Naive B cell (primary cell): Measurements from ENCODE around the gene CFAP157. TPM values are rescaled to one million over a fixed set of nuclear protein-coding genes. Genes with fewer than 3 reads are reported as not detected.

Experiments
- ATAC-seq, 2 donors: fragments of 150-1000 bp; cut with Tn5 transposase; 2 replicates each; pipeline ENCODE4 v1.10.0; 2021; ENCODE audit warnings: low read depth in 2 of 2, mild to moderate bottlenecking in 2 of 2, moderate library complexity in 2 of 2
- DNase-seq: peaks from one replicate; pipeline ENCODE4 v3.0.0; 2022
- H3K27ac Mint-ChIP-seq, 6 donors: one replicate each; pipeline ENCODE4 v1.8.0; 2020 to 2022; ENCODE audit warnings: mild to moderate bottlenecking in 6 of 6, mixed read lengths in 6 of 6, moderate library complexity in 5 of 6, inconsistent platforms in 2 of 6
- H3K27me3 Mint-ChIP-seq, 3 donors: one replicate each; pipeline ENCODE4 v1.8.0; 2021 to 2022; ENCODE audit warnings: mixed read lengths in 3 of 3, mild to moderate bottlenecking in 1 of 3
- H3K36me3 Mint-ChIP-seq, 2 donors: one replicate each; pipeline ENCODE4 v1.8.0; 2020 to 2022; ENCODE audit warnings: mixed read lengths in 2 of 2, inconsistent platforms in 1 of 2, mild to moderate bottlenecking in 1 of 2
- H3K4me1 Mint-ChIP-seq, 3 donors: one replicate each; pipeline ENCODE4 v1.8.0; 2020 to 2022; ENCODE audit warnings: mixed read lengths in 3 of 3, inconsistent platforms in 1 of 3, mild to moderate bottlenecking in 1 of 3, moderate library complexity in 1 of 3
- H3K4me3 Mint-ChIP-seq, 8 donors: one replicate each; pipeline ENCODE4 v1.8.0; 2020 to 2022; ENCODE audit warnings: mild to moderate bottlenecking in 8 of 8, mixed read lengths in 8 of 8, moderate library complexity in 8 of 8, inconsistent platforms in 2 of 8
- H3K9me3 Mint-ChIP-seq, 7 donors: one replicate each; pipeline ENCODE4 v1.8.0; 2020 to 2022; ENCODE audit warnings: mixed read lengths in 7 of 7, mild to moderate bottlenecking in 5 of 7, inconsistent platforms in 2 of 7, moderate library complexity in 1 of 7
- polyA plus RNA-seq, 6 donors: library from polyadenylated mRNA; unstranded; fragments of 300-500 nt; fragmentation: Illumina TruSeq; gene quantifications; one replicate each; pipeline ENCODE4 v1.2.3, GENCODE V29; 2021; ENCODE audit warnings: low read depth in 6 of 6

Gene CFAP157
- polyA plus RNA-seq, 6 donors from 2014 or later = 0.13 to 0.46 (median 0.40) TPM; not detected in 3

GRCh38 chr9:127726871-127727270, 20.1 kb downstream of the CFAP157 start:
- H3K36me3 Mint-ChIP-seq = no peaks in the 10 kb centered on the region
- peak overlapping the region in 1 of 8 donors; percentile 63 for H3K4me3 Mint-ChIP-seq
- ATAC-seq = no peak
- peak overlapping the region in 1 of 6 donors; percentile 56 for H3K27ac Mint-ChIP-seq
- no peak for DNase-seq
- H3K27me3 Mint-ChIP-seq = peaks cover 0 to 9% (median 0%) of the 10 kb centered on the region in 3 donors
- peaks cover 0 to 4% (median 0%) of the 10 kb centered on the region in 3 donors for H3K4me1 Mint-ChIP-seq
- no peaks in the 10 kb centered on the region for H3K9me3 Mint-ChIP-seq

GRCh38 chr9:127728808-127729207, 22.0 kb downstream of the CFAP157 start:
- Mint-ChIP-seq H3K36me3 (no peaks in the 10 kb centered on the region), H3K27ac (no peak overlapping the region), H3K4me3 (no peak overlapping the region), H3K9me3 (no peaks in the 10 kb centered on the region), H3K4me1 (peaks cover 4% of the 10 kb centered on the region in 3 donors), H3K27me3 (peaks cover 0 to 3% (median 0%) of the 10 kb centered on the region in 3 donors)
- ATAC-seq (no peak), DNase-seq (no peak)

- Mint-ChIP-seq H3K27me3 (no peaks in the 10 kb centered on the region), H3K9me3 (no peaks in the 10 kb centered on the region), H3K27ac (peak overlapping the region in 1 of 6 donors; percentile 69), H3K4me3 (no peak overlapping the region), H3K4me1 (peaks cover 8 to 12% (median 9%) of the 10 kb centered on the region in 3 donors), H3K36me3 (no peaks in the 10 kb centered on the region)
- ATAC-seq (no peak), DNase-seq (no peak)
These were observed 22.9 kb downstream of the CFAP157 start for GRCh38 chr9:127729522-127730256.

GRCh38 chr9:127730262-127730661, 23.5 kb downstream of the CFAP157 start:
- no peak for ATAC-seq
- peaks cover 8 to 13% (median 9%) of the 10 kb centered on the region in 3 donors for H3K4me1 Mint-ChIP-seq
- no peaks in the 10 kb centered on the region for H3K27me3 Mint-ChIP-seq
- no peaks in the 10 kb centered on the region for H3K9me3 Mint-ChIP-seq
- no peak for DNase-seq
- no peak overlapping the region for H3K27ac Mint-ChIP-seq
- H3K4me3 Mint-ChIP-seq = no peak overlapping the region
- no peaks in the 10 kb centered on the region for H3K36me3 Mint-ChIP-seq

- ATAC-seq (no peak), DNase-seq (no peak)
- Mint-ChIP-seq H3K4me1 (peaks cover 8 to 18% (median 9%) of the 10 kb centered on the region in 3 donors), H3K9me3 (no peaks in the 10 kb centered on the region), H3K27ac (no peak overlapping the region), H3K36me3 (no peaks in the 10 kb centered on the region), H3K4me3 (peak overlapping the region in 1 of 8 donors; percentile 5), H3K27me3 (no peaks in the 10 kb centered on the region)
These were observed 24.1 kb downstream of the CFAP157 start for GRCh38 chr9:127730799-127731410.

GRCh38 chr9:127731938-127732337, 25.1 kb downstream of the CFAP157 start:
- no peak for ATAC-seq
- H3K36me3 Mint-ChIP-seq = no peaks in the 10 kb centered on the region
- no peaks in the 10 kb centered on the region for H3K27me3 Mint-ChIP-seq
- peaks cover 9 to 18% (median 11%) of the 10 kb centered on the region in 3 donors for H3K4me1 Mint-ChIP-seq
- H3K27ac Mint-ChIP-seq = no peak overlapping the region
- no peak for DNase-seq
- H3K9me3 Mint-ChIP-seq = no peaks in the 10 kb centered on the region
- H3K4me3 Mint-ChIP-seq = peak overlapping the region in 1 of 8 donors; percentile 47

GRCh38 chr9:127732444-127732843, 25.7 kb downstream of the CFAP157 start:
- Mint-ChIP-seq H3K36me3 (no peaks in the 10 kb centered on the region), H3K27ac (peak overlapping the region in 1 of 6 donors; percentile 44), H3K9me3 (no peaks in the 10 kb centered on the region), H3K27me3 (no peaks in the 10 kb centered on the region), H3K4me1 (peaks cover 9 to 18% (median 11%) of the 10 kb centered on the region in 3 donors), H3K4me3 (peak overlapping the region in 1 of 8 donors; percentile 69)
- DNase-seq = no peak
- ATAC-seq = no peak

- peaks cover 9 to 18% (median 11%) of the 10 kb centered on the region in 3 donors for H3K4me1 Mint-ChIP-seq
- H3K36me3 Mint-ChIP-seq = no peaks in the 10 kb centered on the region
- H3K9me3 Mint-ChIP-seq = no peaks in the 10 kb centered on the region
- H3K27ac Mint-ChIP-seq = peak overlapping the region in 1 of 6 donors; percentile 77
- DNase-seq (no peak), ATAC-seq (no peak)
- no peaks in the 10 kb centered on the region for H3K27me3 Mint-ChIP-seq
- H3K4me3 Mint-ChIP-seq = peak overlapping the region in 7 of 8 donors; percentile 4 to 89 (median 77)
These were observed 26.8 kb downstream of the CFAP157 start for GRCh38 chr9:127733614-127734013.

- Mint-ChIP-seq H3K27ac (peak overlapping the region in 5 of 6 donors; percentile 72 to 93 (median 90)), H3K4me1 (peaks cover 9 to 18% (median 11%) of the 10 kb centered on the region in 3 donors), H3K27me3 (no peaks in the 10 kb centered on the region), H3K4me3 (peak overlapping the region; percentile 74 to 97 (median 86)), H3K36me3 (no peaks in the 10 kb centered on the region), H3K9me3 (no peaks in the 10 kb centered on the region)
- ATAC-seq = no peak
- DNase-seq = no peak
These were observed 27.5 kb downstream of the CFAP157 start for GRCh38 chr9:127734247-127734746.

GRCh38 chr9:127734747-127735529, 28.1 kb downstream of the CFAP157 start, which contains the start of gene TOR2A:
Gene TOR2A, minus strand, starts transcription at chr9:127735294. Its CDS starts 24 bp downstream, at chr9:127735270.
- Mint-ChIP-seq H3K36me3 (no peaks in the 10 kb centered on the region), H3K27me3 (no peaks in the 10 kb centered on the region), H3K4me3 (peak within 1 kb of the TSS; percentile 74 to 99 (median 93)), H3K4me1 (peaks cover 9 to 18% (median 10%) of the 10 kb centered on the region in 3 donors), H3K27ac (peak within 1 kb of the TSS; percentile 89 to 99 (median 95)), H3K9me3 (no peaks in the 10 kb centered on the region)
- ATAC-seq (peak; percentile 88 to 90), DNase-seq (peak; percentile 99)

GRCh38 chr9:127735530-127736185, 28.9 kb downstream of the CFAP157 start:
- H3K36me3 Mint-ChIP-seq = no peaks in the 10 kb centered on the region
- no peaks in the 10 kb centered on the region for H3K9me3 Mint-ChIP-seq
- H3K27ac Mint-ChIP-seq = peak overlapping the region; percentile 89 to 99 (median 95)

GRCh38 chr9:127738666-127739065, 31.9 kb downstream of the CFAP157 start:
- Mint-ChIP-seq H3K27ac (peak overlapping the region in 2 of 6 donors; percentile 87 to 89), H3K9me3 (no peaks in the 10 kb centered on the region), H3K4me3 (peak overlapping the region in 1 of 8 donors; percentile 16), H3K36me3 (no peaks in the 10 kb centered on the region), H3K27me3 (no peaks in the 10 kb centered on the region), H3K4me1 (peaks cover 6 to 15% (median 7%) of the 10 kb centered on the region in 3 donors)
- ATAC-seq = no peak
- DNase-seq = no peak

More at GRCh38 chr9:127735530-127736185, 28.9 kb downstream of the CFAP157 start:
- DNase-seq = no peak
- Mint-ChIP-seq H3K4me1 (peaks cover 7 to 18% (median 9%) of the 10 kb centered on the region in 3 donors), H3K27me3 (no peaks in the 10 kb centered on the region), H3K4me3 (peak overlapping the region; percentile 74 to 99 (median 93))
- no peak for ATAC-seq
